Gastroesophageal sphincter (tissue), 3 donors: ENCODE measurements around the gene GPBAR1.

Experiments used
- POLR2A ChIP-seq, 2 donors: fragments of 450-650 bp; IDR thresholded peaks; one replicate each; pipeline ENCODE4 v1.6.1; 2017; ENCODE audit warnings: antibody characterized with exemption in 2 of 2, mild to moderate bottlenecking in 2 of 2, moderate library complexity in 1 of 2
- TF ChIP-seq, protein P1 (sequence below), 4 experiments: fragments of 200-600 bp in 2 of 4; fragments of 450-650 bp in 2 of 4; sonication (generic) in 1 of 4; IDR thresholded peaks; one replicate each; pipeline ENCODE4 v1.5.1; 2017 to 2019; ENCODE audit warnings: antibody characterized with exemption in 4 of 4, mild to moderate bottlenecking in 2 of 4, moderate library complexity in 2 of 4

- TF ChIP-seq, protein P1, sequence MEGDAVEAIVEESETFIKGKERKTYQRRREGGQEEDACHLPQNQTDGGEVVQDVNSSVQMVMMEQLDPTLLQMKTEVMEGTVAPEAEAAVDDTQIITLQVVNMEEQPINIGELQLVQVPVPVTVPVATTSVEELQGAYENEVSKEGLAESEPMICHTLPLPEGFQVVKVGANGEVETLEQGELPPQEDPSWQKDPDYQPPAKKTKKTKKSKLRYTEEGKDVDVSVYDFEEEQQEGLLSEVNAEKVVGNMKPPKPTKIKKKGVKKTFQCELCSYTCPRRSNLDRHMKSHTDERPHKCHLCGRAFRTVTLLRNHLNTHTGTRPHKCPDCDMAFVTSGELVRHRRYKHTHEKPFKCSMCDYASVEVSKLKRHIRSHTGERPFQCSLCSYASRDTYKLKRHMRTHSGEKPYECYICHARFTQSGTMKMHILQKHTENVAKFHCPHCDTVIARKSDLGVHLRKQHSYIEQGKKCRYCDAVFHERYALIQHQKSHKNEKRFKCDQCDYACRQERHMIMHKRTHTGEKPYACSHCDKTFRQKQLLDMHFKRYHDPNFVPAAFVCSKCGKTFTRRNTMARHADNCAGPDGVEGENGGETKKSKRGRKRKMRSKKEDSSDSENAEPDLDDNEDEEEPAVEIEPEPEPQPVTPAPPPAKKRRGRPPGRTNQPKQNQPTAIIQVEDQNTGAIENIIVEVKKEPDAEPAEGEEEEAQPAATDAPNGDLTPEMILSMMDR (IDR thresholded peaks at IDR 0.05), result no peak
- no peak for TF ChIP-seq POLR2A (IDR thresholded peaks at IDR 0.05)
Measured at GRCh38 chr2:218295029-218295428, 34.2 kb downstream of the GPBAR1 start.
